GM23338 (cell line): ENCODE measurements around the gene BMP3. TPM values are rescaled to one million over a fixed set of nuclear protein-coding genes. Genes with fewer than 3 reads are reported as not detected.

Source experiments
- ATAC-seq: fragments of 200-7000 bp; cut with Tn5 transposase; 3 replicates; pipeline ENCODE4 v1.9.1; 2020
- DNase-seq: peaks from one replicate; pipeline ENCODE4 v3.0.0-alpha.2; 2015; ENCODE audit warnings: low spot score
- H2AFZ ChIP-seq: fragments of 200-600 bp; sonication (generic); 2 replicates; pipeline ENCODE4 v1.8.0; 2016; ENCODE audit warnings: antibody characterized with exemption, mild to moderate bottlenecking, moderate library complexity
- H3F3A ChIP-seq: fragments of 200-600 bp; sonication (generic); replicated peaks from 2 replicates; pipeline ENCODE4 v1.8.0; 2017; ENCODE audit warnings: antibody characterized with exemption, mixed run types, low read depth
- H3K27ac ChIP-seq: fragments of 200-600 bp; sonication (generic); 2 replicates; pipeline ENCODE4 v1.6.1; 2016; ENCODE audit warnings: low read depth
- H3K27me3 ChIP-seq: fragments of 200-600 bp; sonication (generic); 2 replicates; pipeline ENCODE4 v1.8.0; 2016; ENCODE audit warnings: mild to moderate bottlenecking, mixed run types, moderate library complexity; ENCODE audit not compliant: insufficient read depth
- H3K36me3 ChIP-seq: fragments of 200-600 bp; sonication (generic); 2 replicates; pipeline ENCODE4 v1.8.0; 2016; ENCODE audit warnings: mild to moderate bottlenecking; ENCODE audit not compliant: insufficient read depth
- H3K4me1 ChIP-seq: fragments of 200-600 bp; sonication (generic); 2 replicates; pipeline ENCODE4 v1.8.0; 2016; ENCODE audit warnings: mild to moderate bottlenecking, moderate library complexity; ENCODE audit not compliant: insufficient read depth
- H3K4me2 ChIP-seq: fragments of 200-600 bp; sonication (generic); 2 replicates; pipeline ENCODE4 v1.7.1; 2017; ENCODE audit warnings: mixed run types
- H3K4me3 ChIP-seq: fragments of 200-600 bp; sonication (generic); 2 replicates; pipeline ENCODE4 v1.6.1; 2016; ENCODE audit warnings: mixed run types
- H3K79me2 ChIP-seq: fragments of 200-600 bp; sonication (generic); replicated peaks from 2 replicates; pipeline ENCODE4 v1.8.0; 2017; ENCODE audit warnings: mild to moderate bottlenecking; ENCODE audit not compliant: insufficient read depth
- H3K9me2 ChIP-seq: fragments of 200-600 bp; sonication (generic); 2 replicates; pipeline ENCODE4 v1.8.0; 2017; ENCODE audit not compliant: insufficient read depth
- H4K20me1 ChIP-seq: fragments of 200-600 bp; sonication (generic); replicated peaks from 2 replicates; pipeline ENCODE4 v1.8.0; 2017; ENCODE audit warnings: mild to moderate bottlenecking; ENCODE audit not compliant: insufficient read depth
- H3K27ac Mint-ChIP-seq: 2 replicates; pipeline ENCODE4 v1.8.0; 2020; ENCODE audit warnings: inconsistent platforms, mild to moderate bottlenecking, moderate library complexity, mixed read lengths
- H3K27me3 Mint-ChIP-seq: 3 replicates; pipeline ENCODE4 v1.8.0; 2022; ENCODE audit warnings: low read depth, mild to moderate bottlenecking, moderate library complexity, mixed read lengths, inconsistent platforms; ENCODE audit not compliant: insufficient read depth, poor library complexity
- H3K36me3 Mint-ChIP-seq: 3 replicates; pipeline ENCODE4 v1.8.0; 2021; ENCODE audit warnings: low read depth, mild to moderate bottlenecking, inconsistent platforms, moderate library complexity, mixed read lengths
- H3K4me1 Mint-ChIP-seq: 3 replicates; pipeline ENCODE4 v1.8.0; 2020; ENCODE audit warnings: mild to moderate bottlenecking, inconsistent platforms, mixed read lengths
- H3K4me3 Mint-ChIP-seq: 3 replicates; pipeline ENCODE4 v1.8.0; 2021; ENCODE audit warnings: moderate library complexity, mild to moderate bottlenecking, inconsistent platforms, mixed read lengths
- H3K9me3 Mint-ChIP-seq: 3 replicates; pipeline ENCODE4 v1.8.0; 2020; ENCODE audit warnings: moderate library complexity, mild to moderate bottlenecking, inconsistent platforms, mixed read lengths
- CREB1 ChIP-seq: fragments of 250-450 bp; sonication (Bioruptor Pico); IDR thresholded peaks from 2 replicates; pipeline ENCODE4 v1.5.0; 2020; ENCODE audit warnings: low read depth, mild to moderate bottlenecking, moderate library complexity
- EZH2 ChIP-seq: fragments of 200-600 bp; sonication (generic); IDR thresholded peaks from one replicate; pipeline ENCODE4 v1.8.0; 2017; ENCODE audit warnings: antibody characterized with exemption, mild to moderate bottlenecking, low read depth; ENCODE audit not compliant: unreplicated experiment
- EZH2phosphoT487 ChIP-seq: fragments of 200-600 bp; sonication (generic); IDR thresholded peaks from one replicate; pipeline ENCODE4 v1.8.1; 2018; ENCODE audit warnings: antibody characterized with exemption; ENCODE audit not compliant: unreplicated experiment
- JUNB ChIP-seq: IDR thresholded peaks from one replicate; pipeline ENCODE4 v1.6.1; 2016; ENCODE audit warnings: antibody characterized with exemption; ENCODE audit not compliant: unreplicated experiment
- NANOG ChIP-seq: IDR thresholded peaks from 2 replicates; pipeline ENCODE4 v1.6.1; 2016; ENCODE audit warnings: antibody characterized with exemption, borderline replicate concordance
- POLR2AphosphoS5 ChIP-seq: IDR thresholded peaks from 2 replicates; pipeline ENCODE4 v1.6.1; 2016; ENCODE audit warnings: antibody characterized with exemption, low read depth
- STAT1 ChIP-seq: IDR thresholded peaks from one replicate; pipeline ENCODE4 v1.6.1; 2016; ENCODE audit warnings: antibody characterized with exemption; ENCODE audit not compliant: unreplicated experiment
- ZNF114 ChIP-seq: fragments of 250-450 bp; sonication (Bioruptor Pico); IDR thresholded peaks from 2 replicates; pipeline ENCODE4 v1.5.0; 2020; ENCODE audit warnings: mild to moderate bottlenecking, moderate library complexity
- ZNF331 ChIP-seq: fragments of 250-450 bp; sonication (Bioruptor Pico); IDR thresholded peaks from 2 replicates; pipeline ENCODE4 v1.5.0; 2020; ENCODE audit warnings: low read depth, mild to moderate bottlenecking, moderate library complexity
- polyA plus RNA-seq: library from polyadenylated mRNA; unstranded; fragments of >200 nt; fragmentation: Nextera tagmentation; extraction: Ambion mirVana; gene quantifications from 2 replicates; pipeline ENCODE4 v1.2.1, GENCODE V29; 2016
- total RNA-seq: library from RNA; depleted of rRNA; stranded (reverse); fragments of >200 nt; shearing (Covaris generic); gene quantifications from 2 replicates; pipeline ENCODE4 v1.2.3, GENCODE V29; 2014
- TF ChIP-seq, protein P1 (sequence below): IDR thresholded peaks from one replicate; pipeline ENCODE4 v1.6.1; 2018; ENCODE audit warnings: antibody characterized with exemption; ENCODE audit not compliant: unreplicated experiment
- TF ChIP-seq, protein P2 (sequence below): fragments of 250-450 bp; sonication (Bioruptor Pico); IDR thresholded peaks from 2 replicates; pipeline ENCODE4 v1.5.0; 2020; ENCODE audit warnings: mild to moderate bottlenecking, moderate library complexity
- TF ChIP-seq, protein P3 (sequence below): IDR thresholded peaks from 2 replicates; pipeline ENCODE4 v1.6.1; 2016; ENCODE audit warnings: antibody characterized with exemption
- TF ChIP-seq, protein P4 (sequence below), 2 experiments: fragments of 200-600 bp in 1 of 2; sonication (generic) in 1 of 2; conservative IDR thresholded peaks; 2 replicates each; pipeline versions ENCODE4 v1.5.1 to v1.6.1; 2016 to 2017; ENCODE audit warnings: antibody characterized with exemption in 2 of 2, low read depth in 2 of 2, mild to moderate bottlenecking in 2 of 2, moderate library complexity in 1 of 2

BMP3 gene
- total and polyA plus RNA-seq, 2 experiments from 2014 or later = 0.10 TPM; not detected in 1

DNA sequence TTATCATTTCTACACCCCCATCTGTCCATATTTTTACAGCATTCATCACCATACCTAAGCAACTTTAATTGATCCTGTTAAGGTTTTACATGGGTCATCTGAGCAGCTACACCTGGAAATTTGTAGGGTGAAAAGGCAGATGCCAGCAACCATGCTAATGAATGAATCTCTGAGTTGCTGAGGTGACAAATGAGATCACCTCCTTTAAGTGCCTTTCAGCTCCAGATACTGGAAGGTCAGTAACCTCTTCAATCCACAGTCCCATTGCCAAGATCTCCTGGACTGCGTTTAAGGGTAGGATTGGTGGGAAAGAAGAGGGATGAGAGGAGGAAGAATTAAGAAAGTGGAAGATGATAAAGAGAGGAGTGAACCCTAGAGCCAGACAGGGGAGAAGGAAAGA, 8.5 kb upstream of the BMP3 start (continued):
- no peak for TF ChIP-seq ZNF331 (CRISPR knock-in tag)
- TF ChIP-seq POLR2AphosphoS5 = no peak
- no peak for TF ChIP-seq EZH2
- TF ChIP-seq CREB1 = no peak

DNA sequence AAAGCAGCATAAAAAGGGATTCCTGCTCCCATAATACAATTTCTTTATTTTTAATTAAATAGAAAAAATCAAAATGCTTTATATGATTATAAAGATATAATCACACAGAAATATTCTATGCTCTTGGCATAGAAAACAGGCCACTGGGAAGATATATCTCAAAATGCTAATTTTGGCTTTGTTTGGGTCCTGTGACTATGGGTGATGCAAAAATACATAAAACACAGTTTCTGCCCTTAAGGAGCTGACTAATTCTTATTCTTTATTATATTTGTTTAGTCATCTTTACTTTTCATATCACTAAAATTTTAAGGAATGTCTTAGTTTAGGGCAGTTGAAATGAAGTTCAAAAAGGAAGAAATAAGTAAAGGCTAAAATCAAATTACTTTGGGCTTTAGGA, 7.0 kb upstream of the BMP3 start:
- H3K4me1 ChIP-seq = no peaks in the 10 kb centered on the region
- H3K4me3 ChIP-seq = no peak overlapping the region
- H3K4me3 Mint-ChIP-seq = no peak overlapping the region
- ATAC-seq (no peak), DNase-seq (no peak)
- H3K27me3 ChIP-seq = peaks cover 16% of the 10 kb centered on the region
- H3K9me3 Mint-ChIP-seq = no peaks in the 10 kb centered on the region
- no peaks in the 10 kb centered on the region for H3K9me2 ChIP-seq
- H3K27ac ChIP-seq = no peak overlapping the region
- no peaks in the 10 kb centered on the region for H3K36me3 ChIP-seq
- H3K79me2 ChIP-seq = no peaks in the 10 kb centered on the region
- no peak overlapping the region for H3K4me2 ChIP-seq
- no peaks in the 10 kb centered on the region for H3F3A ChIP-seq
- H3K4me1 Mint-ChIP-seq = peaks cover 7% of the 10 kb centered on the region; the same call in 2 of the 3 replicates
- TF ChIP-seq POLR2AphosphoS5 (no peak), JUNB (no peak), EZH2 (no peak), ZNF331 (CRISPR knock-in tag) (no peak), NANOG (no peak), CREB1 (no peak), ZNF114 (no peak), EZH2phosphoT487 (no peak), STAT1 (no peak)
- TF ChIP-seq, protein P1, sequence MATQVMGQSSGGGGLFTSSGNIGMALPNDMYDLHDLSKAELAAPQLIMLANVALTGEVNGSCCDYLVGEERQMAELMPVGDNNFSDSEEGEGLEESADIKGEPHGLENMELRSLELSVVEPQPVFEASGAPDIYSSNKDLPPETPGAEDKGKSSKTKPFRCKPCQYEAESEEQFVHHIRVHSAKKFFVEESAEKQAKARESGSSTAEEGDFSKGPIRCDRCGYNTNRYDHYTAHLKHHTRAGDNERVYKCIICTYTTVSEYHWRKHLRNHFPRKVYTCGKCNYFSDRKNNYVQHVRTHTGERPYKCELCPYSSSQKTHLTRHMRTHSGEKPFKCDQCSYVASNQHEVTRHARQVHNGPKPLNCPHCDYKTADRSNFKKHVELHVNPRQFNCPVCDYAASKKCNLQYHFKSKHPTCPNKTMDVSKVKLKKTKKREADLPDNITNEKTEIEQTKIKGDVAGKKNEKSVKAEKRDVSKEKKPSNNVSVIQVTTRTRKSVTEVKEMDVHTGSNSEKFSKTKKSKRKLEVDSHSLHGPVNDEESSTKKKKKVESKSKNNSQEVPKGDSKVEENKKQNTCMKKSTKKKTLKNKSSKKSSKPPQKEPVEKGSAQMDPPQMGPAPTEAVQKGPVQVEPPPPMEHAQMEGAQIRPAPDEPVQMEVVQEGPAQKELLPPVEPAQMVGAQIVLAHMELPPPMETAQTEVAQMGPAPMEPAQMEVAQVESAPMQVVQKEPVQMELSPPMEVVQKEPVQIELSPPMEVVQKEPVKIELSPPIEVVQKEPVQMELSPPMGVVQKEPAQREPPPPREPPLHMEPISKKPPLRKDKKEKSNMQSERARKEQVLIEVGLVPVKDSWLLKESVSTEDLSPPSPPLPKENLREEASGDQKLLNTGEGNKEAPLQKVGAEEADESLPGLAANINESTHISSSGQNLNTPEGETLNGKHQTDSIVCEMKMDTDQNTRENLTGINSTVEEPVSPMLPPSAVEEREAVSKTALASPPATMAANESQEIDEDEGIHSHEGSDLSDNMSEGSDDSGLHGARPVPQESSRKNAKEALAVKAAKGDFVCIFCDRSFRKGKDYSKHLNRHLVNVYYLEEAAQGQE = no peak
- TF ChIP-seq, protein P2, sequence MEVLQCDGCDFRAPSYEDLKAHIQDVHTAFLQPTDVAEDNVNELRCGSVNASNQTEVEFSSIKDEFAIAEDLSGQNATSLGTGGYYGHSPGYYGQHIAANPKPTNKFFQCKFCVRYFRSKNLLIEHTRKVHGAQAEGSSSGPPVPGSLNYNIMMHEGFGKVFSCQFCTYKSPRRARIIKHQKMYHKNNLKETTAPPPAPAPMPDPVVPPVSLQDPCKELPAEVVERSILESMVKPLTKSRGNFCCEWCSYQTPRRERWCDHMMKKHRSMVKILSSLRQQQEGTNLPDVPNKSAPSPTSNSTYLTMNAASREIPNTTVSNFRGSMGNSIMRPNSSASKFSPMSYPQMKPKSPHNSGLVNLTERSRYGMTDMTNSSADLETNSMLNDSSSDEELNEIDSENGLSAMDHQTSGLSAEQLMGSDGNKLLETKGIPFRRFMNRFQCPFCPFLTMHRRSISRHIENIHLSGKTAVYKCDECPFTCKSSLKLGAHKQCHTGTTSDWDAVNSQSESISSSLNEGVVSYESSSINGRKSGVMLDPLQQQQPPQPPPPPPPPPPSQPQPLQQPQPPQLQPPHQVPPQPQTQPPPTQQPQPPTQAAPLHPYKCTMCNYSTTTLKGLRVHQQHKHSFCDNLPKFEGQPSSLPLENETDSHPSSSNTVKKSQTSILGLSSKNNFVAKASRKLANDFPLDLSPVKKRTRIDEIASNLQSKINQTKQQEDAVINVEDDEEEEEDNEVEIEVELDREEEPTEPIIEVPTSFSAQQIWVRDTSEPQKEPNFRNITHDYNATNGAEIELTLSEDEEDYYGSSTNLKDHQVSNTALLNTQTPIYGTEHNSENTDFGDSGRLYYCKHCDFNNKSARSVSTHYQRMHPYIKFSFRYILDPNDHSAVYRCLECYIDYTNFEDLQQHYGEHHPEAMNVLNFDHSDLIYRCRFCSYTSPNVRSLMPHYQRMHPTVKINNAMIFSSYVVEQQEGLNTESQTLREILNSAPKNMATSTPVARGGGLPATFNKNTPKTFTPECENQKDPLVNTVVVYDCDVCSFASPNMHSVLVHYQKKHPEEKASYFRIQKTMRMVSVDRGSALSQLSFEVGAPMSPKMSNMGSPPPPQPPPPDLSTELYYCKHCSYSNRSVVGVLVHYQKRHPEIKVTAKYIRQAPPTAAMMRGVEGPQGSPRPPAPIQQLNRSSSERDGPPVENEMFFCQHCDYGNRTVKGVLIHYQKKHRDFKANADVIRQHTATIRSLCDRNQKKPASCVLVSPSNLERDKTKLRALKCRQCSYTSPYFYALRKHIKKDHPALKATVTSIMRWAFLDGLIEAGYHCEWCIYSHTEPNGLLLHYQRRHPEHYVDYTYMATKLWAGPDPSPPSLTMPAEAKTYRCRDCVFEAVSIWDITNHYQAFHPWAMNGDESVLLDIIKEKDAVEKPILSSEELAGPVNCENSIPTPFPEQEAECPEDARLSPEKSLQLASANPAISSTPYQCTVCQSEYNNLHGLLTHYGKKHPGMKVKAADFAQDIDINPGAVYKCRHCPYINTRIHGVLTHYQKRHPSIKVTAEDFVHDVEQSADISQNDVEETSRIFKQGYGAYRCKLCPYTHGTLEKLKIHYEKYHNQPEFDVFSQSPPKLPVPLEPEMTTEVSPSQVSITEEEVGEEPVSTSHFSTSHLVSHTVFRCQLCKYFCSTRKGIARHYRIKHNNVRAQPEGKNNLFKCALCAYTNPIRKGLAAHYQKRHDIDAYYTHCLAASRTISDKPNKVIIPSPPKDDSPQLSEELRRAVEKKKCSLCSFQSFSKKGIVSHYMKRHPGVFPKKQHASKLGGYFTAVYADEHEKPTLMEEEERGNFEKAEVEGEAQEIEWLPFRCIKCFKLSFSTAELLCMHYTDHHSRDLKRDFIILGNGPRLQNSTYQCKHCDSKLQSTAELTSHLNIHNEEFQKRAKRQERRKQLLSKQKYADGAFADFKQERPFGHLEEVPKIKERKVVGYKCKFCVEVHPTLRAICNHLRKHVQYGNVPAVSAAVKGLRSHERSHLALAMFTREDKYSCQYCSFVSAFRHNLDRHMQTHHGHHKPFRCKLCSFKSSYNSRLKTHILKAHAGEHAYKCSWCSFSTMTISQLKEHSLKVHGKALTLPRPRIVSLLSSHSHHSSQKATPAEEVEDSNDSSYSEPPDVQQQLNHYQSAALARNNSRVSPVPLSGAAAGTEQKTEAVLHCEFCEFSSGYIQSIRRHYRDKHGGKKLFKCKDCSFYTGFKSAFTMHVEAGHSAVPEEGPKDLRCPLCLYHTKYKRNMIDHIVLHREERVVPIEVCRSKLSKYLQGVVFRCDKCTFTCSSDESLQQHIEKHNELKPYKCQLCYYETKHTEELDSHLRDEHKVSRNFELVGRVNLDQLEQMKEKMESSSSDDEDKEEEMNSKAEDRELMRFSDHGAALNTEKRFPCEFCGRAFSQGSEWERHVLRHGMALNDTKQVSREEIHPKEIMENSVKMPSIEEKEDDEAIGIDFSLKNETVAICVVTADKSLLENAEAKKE (CRISPR knock-in tag) = no peak
- TF ChIP-seq, protein P3, sequence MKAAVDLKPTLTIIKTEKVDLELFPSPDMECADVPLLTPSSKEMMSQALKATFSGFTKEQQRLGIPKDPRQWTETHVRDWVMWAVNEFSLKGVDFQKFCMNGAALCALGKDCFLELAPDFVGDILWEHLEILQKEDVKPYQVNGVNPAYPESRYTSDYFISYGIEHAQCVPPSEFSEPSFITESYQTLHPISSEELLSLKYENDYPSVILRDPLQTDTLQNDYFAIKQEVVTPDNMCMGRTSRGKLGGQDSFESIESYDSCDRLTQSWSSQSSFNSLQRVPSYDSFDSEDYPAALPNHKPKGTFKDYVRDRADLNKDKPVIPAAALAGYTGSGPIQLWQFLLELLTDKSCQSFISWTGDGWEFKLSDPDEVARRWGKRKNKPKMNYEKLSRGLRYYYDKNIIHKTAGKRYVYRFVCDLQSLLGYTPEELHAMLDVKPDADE = no peak
- TF ChIP-seq, protein P4, sequence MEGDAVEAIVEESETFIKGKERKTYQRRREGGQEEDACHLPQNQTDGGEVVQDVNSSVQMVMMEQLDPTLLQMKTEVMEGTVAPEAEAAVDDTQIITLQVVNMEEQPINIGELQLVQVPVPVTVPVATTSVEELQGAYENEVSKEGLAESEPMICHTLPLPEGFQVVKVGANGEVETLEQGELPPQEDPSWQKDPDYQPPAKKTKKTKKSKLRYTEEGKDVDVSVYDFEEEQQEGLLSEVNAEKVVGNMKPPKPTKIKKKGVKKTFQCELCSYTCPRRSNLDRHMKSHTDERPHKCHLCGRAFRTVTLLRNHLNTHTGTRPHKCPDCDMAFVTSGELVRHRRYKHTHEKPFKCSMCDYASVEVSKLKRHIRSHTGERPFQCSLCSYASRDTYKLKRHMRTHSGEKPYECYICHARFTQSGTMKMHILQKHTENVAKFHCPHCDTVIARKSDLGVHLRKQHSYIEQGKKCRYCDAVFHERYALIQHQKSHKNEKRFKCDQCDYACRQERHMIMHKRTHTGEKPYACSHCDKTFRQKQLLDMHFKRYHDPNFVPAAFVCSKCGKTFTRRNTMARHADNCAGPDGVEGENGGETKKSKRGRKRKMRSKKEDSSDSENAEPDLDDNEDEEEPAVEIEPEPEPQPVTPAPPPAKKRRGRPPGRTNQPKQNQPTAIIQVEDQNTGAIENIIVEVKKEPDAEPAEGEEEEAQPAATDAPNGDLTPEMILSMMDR (conservative IDR thresholded peaks at IDR 0.05; ENCODE audit: low read depth in 2 of 2) = no peak
- H2AFZ ChIP-seq = no peak overlapping the region
- H3K27ac Mint-ChIP-seq = no peak overlapping the region
- no peaks in the 10 kb centered on the region for H4K20me1 ChIP-seq
- peaks cover 3% of the 10 kb centered on the region for H3K27me3 Mint-ChIP-seq
- H3K36me3 Mint-ChIP-seq = no peaks in the 10 kb centered on the region
